Psoas muscle (tissue), 8 donors: ENCODE measurements around the gene APPBP2. TPM values are rescaled to one million over a fixed set of nuclear protein-coding genes. Genes with fewer than 3 reads are reported as not detected.
"Not testable (repeated sequence)": the region's sequence is repeated elsewhere in the genome, so short reads cannot be mapped to it uniquely, and the experiment has no call there.

Experiments used
- ATAC-seq, 4 donors: fragments of 200-7000 bp; cut with Tn5 transposase; one replicate each; pipeline ENCODE4 v1.9.1; 2020; ENCODE audit warnings: moderate library complexity in 3 of 4, mild to moderate bottlenecking in 2 of 4
- DNase-seq, 2 donors: peaks; one replicate each; pipeline ENCODE4 v3.0.0-alpha.2; 2020
- H3K27ac ChIP-seq: fragments of 200-600 bp; one replicate; pipeline ENCODE4 v1.8.0; 2022
- H3K27me3 ChIP-seq, 3 donors: fragments of 200-600 bp in 1 of 3; one replicate each; pipeline versions ENCODE4 v1.6.1 to v1.8.0; 2013 to 2022; ENCODE audit warnings: low read length in 2 of 3, mild to moderate bottlenecking in 2 of 3, moderate library complexity in 1 of 3; ENCODE audit not compliant: insufficient read depth in 3 of 3
- H3K36me3 ChIP-seq, 2 donors: fragments of 200-600 bp in 1 of 2; one replicate each; pipeline versions ENCODE4 v1.6.1 to v1.8.0; 2013 to 2022; ENCODE audit warnings: low read depth in 1 of 2, mild to moderate bottlenecking in 1 of 2, moderate library complexity in 1 of 2; ENCODE audit not compliant: insufficient read depth in 1 of 2
- H3K4me1 ChIP-seq: fragments of 200-600 bp; one replicate; pipeline ENCODE4 v1.8.0; 2022
- H3K4me3 ChIP-seq: fragments of 200-600 bp; one replicate; pipeline ENCODE4 v1.8.0; 2022; ENCODE audit warnings: mild to moderate bottlenecking
- H3K9me3 ChIP-seq: fragments of 200-600 bp; one replicate; pipeline ENCODE4 v1.8.0; 2022
- CTCF ChIP-seq: fragments of 200-600 bp; IDR thresholded peaks from one replicate; pipeline ENCODE4 v1.8.0; 2022; ENCODE audit warnings: antibody characterized with exemption
- WGBS, 3 donors: extraction: QIAGEN DNeasy Blood & Tissue Kit; methylation state at CpG; one replicate each; pipeline versions ENCODE4 v1.1.6 to v1.1.7; 2013; 5-methylcytosine and 5-hydroxymethylcytosine counted together
- intact Hi-C, 2 donors: fragments of 100-400 bp; cut with DNase I; formaldehyde crosslinking; loops; one replicate each; pipeline versions ENCODE4 v1.11.0 to v1.14.2; 2022
- polyA plus RNA-seq, 3 donors: library from polyadenylated mRNA; stranded (reverse); fragments of 200-250 nt; gene quantifications; one replicate each; pipeline ENCODE4 v1.2.3, GENCODE V29; 2013
- total RNA-seq, 4 donors: library from RNA; stranded (reverse); fragmentation: NEBNext Ultra II Directional in 2 of 4; extraction: Animal tissue kit (Norgen Biotek cat#: 25700) in 2 of 4; gene quantifications; one replicate each; pipeline versions ENCODE4 v1.2.1 to v1.2.4, GENCODE V29; 2021 to 2023
- donor health status: healthy with polysubstance abuse.
- donor health status: DM: no; HTN: no; CAD: no; lungs with moderate emphysema.
- donor health status: Bipolar disorder and iron deficiency.
- donor health status: healthy.
- donor health status: DM: yes; HTN: yes; CAD: no.
- donor health status: DM: no; HTN: no; CAD: no.
- donor health status: DM: no; HTN: no; CAD: no.
- donor health status: DM: yes; HTN: yes; CAD: no.

APPBP2 gene
- total and polyA plus RNA-seq, 7 donors, result 5.9 to 35.4 (median 22.1) TPM

GRCh38 chr17:60442271-60443173 lies 83.5 kb downstream of the APPBP2 start:
- TF ChIP-seq CTCF, result no peak
- WGBS, 3 donors, result 34 to 46% (median 41%) methylated on average over 6 of the region's 6 CpGs
- Histone ChIP-seq H3K9me3 (no peaks in the 10 kb centered on the region), H3K27ac (no peak overlapping the region), H3K4me1 (peaks cover 2% of the 10 kb centered on the region), H3K4me3 (no peak overlapping the region), H3K27me3 (no peaks in the 10 kb centered on the region), H3K36me3 (peaks cover 0 to 24% of the 10 kb centered on the region in 2 donors)
- intact Hi-C loops, result no loop called here
- ATAC-seq (no peak), DNase-seq (no peak)

- Histone ChIP-seq H3K4me3 (no peak overlapping the region), H3K4me1 (peaks cover 2% of the 10 kb centered on the region), H3K27ac (no peak overlapping the region), H3K27me3 (no peaks in the 10 kb centered on the region), H3K9me3 (no peaks in the 10 kb centered on the region), H3K36me3 (peaks cover 0 to under 1% of the 10 kb centered on the region in 2 donors)
- ATAC-seq (no peak), DNase-seq (no peak)
- intact Hi-C loops, result loop anchor here (10.0 kb wide), 2 partner anchors 295 to 335 kb away; partner anchors contain the start of gene CA4 (in 1 of the 2)
- no peak for TF ChIP-seq CTCF
- WGBS, 3 donors, result 50 to 57% (median 52%) methylated on average over 2 of the region's 2 CpGs
These were observed 86.5 kb downstream of the APPBP2 start for GRCh38 chr17:60439501-60439900.

- no peaks in the 10 kb centered on the region for H3K4me1 ChIP-seq
- no peaks in the 10 kb centered on the region for H3K27me3 ChIP-seq
- WGBS, 3 donors, result 64 to 68% (median 64%) methylated on average over 5 of the region's 5 CpGs
- ATAC-seq, result no peak
- intact Hi-C loops, result loop anchor here (2.0 to 10.0 kb wide), 3 partner anchors 292 to 332 kb away; partner anchors contain the start of gene CA4 (in 1 of the 2)
- no peak overlapping the region for H3K27ac ChIP-seq
- no peaks in the 10 kb centered on the region for H3K9me3 ChIP-seq
- H3K36me3 ChIP-seq, result no peaks in the 10 kb centered on the region
- TF ChIP-seq CTCF, result no peak
- no peak for DNase-seq
- no peak overlapping the region for H3K4me3 ChIP-seq
These were observed 89.4 kb downstream of the APPBP2 start for GRCh38 chr17:60436676-60437075.

GRCh38 chr17:60435244-60436167 lies 90.5 kb downstream of the APPBP2 start:
- ATAC-seq (peak; percentile 87 to 94 (median 92)), DNase-seq (peak; percentile 73 to 82)
- intact Hi-C loops, result loop anchor here (2.0 to 10.0 kb wide), 4 partner anchors 203 to 331 kb away; partner anchors contain the start of gene CA4 (in 1 of the 2)
- WGBS, 3 donors, result 66 to 69% (median 67%) methylated on average over 28 of the region's 28 CpGs
- no peaks in the 10 kb centered on the region for H3K27me3 ChIP-seq
- TF ChIP-seq CTCF, result peak; percentile 94
- H3K4me1 ChIP-seq, result no peaks in the 10 kb centered on the region
- H3K36me3 ChIP-seq, result no peaks in the 10 kb centered on the region
- H3K4me3 ChIP-seq, result peak overlapping the region; percentile 39
- H3K9me3 ChIP-seq, result no peaks in the 10 kb centered on the region
- peak overlapping the region; percentile 41 for H3K27ac ChIP-seq

- ATAC-seq, H3K4me1 ChIP-seq, H3K9me3 ChIP-seq, H3K4me3 ChIP-seq, H3K27me3 ChIP-seq, DNase-seq, H3K27ac ChIP-seq, H3K36me3 ChIP-seq: not testable (repeated sequence)
- 65 to 80% (median 67%) methylated on average over 4 of the region's 4 CpGs for WGBS, 3 donors
- intact Hi-C loops, result loop anchor here (10.0 kb wide), 2 partner anchors 289 to 329 kb away; partner anchors contain the start of gene CA4 (in 1 of the 2)
These were observed 92.7 kb downstream of the APPBP2 start for GRCh38 chr17:60433021-60433997.

GRCh38 chr17:60430561-60430960 lies 95.5 kb downstream of the APPBP2 start:
- H3K27me3 ChIP-seq, DNase-seq, H3K9me3 ChIP-seq, H3K36me3 ChIP-seq, H3K4me3 ChIP-seq, H3K27ac ChIP-seq, ATAC-seq, H3K4me1 ChIP-seq: not testable (repeated sequence)
- intact Hi-C loops, result loop anchor here (10.0 kb wide), 2 partner anchors 286 to 326 kb away; partner anchors contain the start of gene CA4 (in 1 of the 2)
- WGBS, 3 donors, result 85 to 89% (median 85%) methylated on average over 7 of the region's 7 CpGs
